ENCODE data around the gene IHH. TPM values are rescaled to one million over a fixed set of nuclear protein-coding genes. Genes with fewer than 3 reads are reported as not detected.

IHH gene
- total and polyA plus RNA-seq, 3 donors from 2014 or later, result 0.19 to 1.1 (median 0.39) TPM

GRCh38 chr2:219022616-219023015 is 38.1 kb downstream of the IHH start:
- Histone ChIP-seq H3K36me3 (ENCODE audit: low read depth, missing control alignments) (no peaks in the 10 kb centered on the region), H3K9me3 (no peaks in the 10 kb centered on the region), H3K27ac (no peak overlapping the region), H3K4me1 (no peaks in the 10 kb centered on the region), H3K27me3 (no peaks in the 10 kb centered on the region), H3K4me3 (no peak overlapping the region)
- DNase-seq, result no peak
- no peak for TF ChIP-seq CTCF (IDR thresholded peaks at IDR 0.05)
- no peak for TF ChIP-seq POLR2A (IDR thresholded peaks at IDR 0.05)
- 90 to 95% methylated on average over 5 of the region's 5 CpGs for WGBS, 2 donors
- intact Hi-C loops (cut with DNase I; ENCODE audit: low total_unique reads), result no loop called here

DNA sequence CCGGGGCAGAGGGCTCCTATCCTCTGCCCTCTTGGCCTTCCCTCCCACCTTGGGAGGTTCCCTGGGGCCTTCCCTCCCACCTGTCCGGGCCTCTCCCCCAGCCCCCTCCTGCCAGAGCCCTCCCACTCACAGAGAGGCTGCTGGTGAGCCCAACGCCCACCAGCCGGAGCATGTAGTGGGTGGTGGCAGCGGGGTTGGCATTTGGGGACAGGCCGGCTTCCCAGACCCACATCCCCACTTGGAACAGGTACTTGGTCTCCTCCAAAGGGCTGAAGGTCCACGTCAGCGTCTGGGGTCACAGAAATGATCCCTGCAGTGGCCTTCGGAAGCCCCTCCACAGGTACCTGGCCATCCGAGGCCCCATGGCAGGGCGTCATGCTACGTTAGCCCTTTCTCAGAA is 38.7 kb downstream of the IHH start:
- Histone ChIP-seq H3K36me3 (ENCODE audit: low read depth, missing control alignments) (no peaks in the 10 kb centered on the region), H3K27me3 (no peaks in the 10 kb centered on the region), H3K9me3 (no peaks in the 10 kb centered on the region), H3K4me3 (no peak overlapping the region), H3K4me1 (no peaks in the 10 kb centered on the region), H3K27ac (no peak overlapping the region)
- no peak for TF ChIP-seq POLR2A (IDR thresholded peaks at IDR 0.05)
- no peak for TF ChIP-seq CTCF (IDR thresholded peaks at IDR 0.05)
- no peak for DNase-seq
- 88 to 92% methylated on average over 11 to 12 of the region's 12 CpGs for WGBS, 2 donors
- intact Hi-C loops (cut with DNase I; ENCODE audit: low total_unique reads), result no loop called here

GRCh38 chr2:219021591-219021990 is 39.1 kb downstream of the IHH start:
- Histone ChIP-seq H3K36me3 (ENCODE audit: low read depth, missing control alignments) (no peaks in the 10 kb centered on the region), H3K27ac (no peak overlapping the region), H3K4me1 (no peaks in the 10 kb centered on the region), H3K4me3 (no peak overlapping the region), H3K27me3 (no peaks in the 10 kb centered on the region), H3K9me3 (no peaks in the 10 kb centered on the region)
- intact Hi-C loops (cut with DNase I; ENCODE audit: low total_unique reads), result no loop called here
- WGBS, 2 donors, result 84 to 91% methylated on average over 9 of the region's 9 CpGs
- TF ChIP-seq CTCF (IDR thresholded peaks at IDR 0.05), result no peak
- TF ChIP-seq POLR2A (IDR thresholded peaks at IDR 0.05), result no peak
- DNase-seq, result no peak

DNA sequence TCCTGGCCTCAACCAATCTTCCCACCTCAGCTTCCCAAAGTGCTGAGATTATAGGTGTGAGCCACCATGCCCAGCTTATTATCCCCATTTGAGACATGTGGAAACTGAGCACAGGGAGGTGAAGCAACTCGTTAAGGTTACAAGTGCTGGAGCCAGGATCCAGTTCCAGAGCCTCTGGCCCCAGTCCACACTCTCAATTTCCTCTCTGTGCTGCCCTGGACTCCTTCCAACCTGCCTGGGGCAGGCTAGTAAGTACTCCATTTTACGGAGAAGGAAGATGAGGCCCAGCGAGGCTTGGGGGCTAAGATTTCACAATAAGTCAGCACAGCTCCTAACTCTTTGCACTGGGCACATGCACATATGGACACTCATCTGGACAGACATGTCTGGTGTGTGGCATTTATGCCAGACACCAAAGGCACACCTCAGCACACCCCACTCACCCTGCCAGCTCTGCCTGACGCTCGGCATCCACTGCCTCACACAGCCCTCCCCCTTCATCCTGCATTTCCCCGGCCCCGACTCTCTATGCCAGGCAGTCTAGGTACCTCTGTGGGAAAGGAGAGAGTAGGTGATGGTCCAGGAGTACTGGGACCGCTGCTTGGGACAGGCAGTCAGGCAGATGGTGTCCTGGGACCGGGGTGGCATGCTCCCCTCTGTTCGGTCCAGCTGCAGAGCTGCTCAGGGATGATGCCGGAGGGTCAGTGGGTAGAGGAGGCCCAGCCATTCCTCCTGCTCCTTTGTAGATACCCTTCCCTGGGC is 39.9 kb downstream of the IHH start:
- TF ChIP-seq CTCF (IDR thresholded peaks at IDR 0.05) (no peak), POLR2A (IDR thresholded peaks at IDR 0.05) (no peak)

GRCh38 chr2:219019436-219019835 is 41.3 kb downstream of the IHH start:
- no peaks in the 10 kb centered on the region for H3K36me3 ChIP-seq (ENCODE audit: low read depth, missing control alignments)
- intact Hi-C loops (cut with DNase I; ENCODE audit: low total_unique reads), result no loop called here
- DNase-seq, result no peak
- H3K4me1 ChIP-seq, result no peaks in the 10 kb centered on the region
- H3K27me3 ChIP-seq, result no peaks in the 10 kb centered on the region
- no peak overlapping the region for H3K4me3 ChIP-seq
- no peaks in the 10 kb centered on the region for H3K9me3 ChIP-seq
- WGBS, 2 donors, result 85% methylated on average over 6 of the region's 6 CpGs; no CpG with 5 or more reads in 1 of the 2 donors
- TF ChIP-seq POLR2A (IDR thresholded peaks at IDR 0.05) (no peak), CTCF (IDR thresholded peaks at IDR 0.05) (no peak)
- H3K27ac ChIP-seq, result no peak overlapping the region

More for the DNA sequence above, 39.9 kb downstream of the IHH start:
- Histone ChIP-seq H3K27ac (no peak overlapping the region), H3K9me3 (no peaks in the 10 kb centered on the region), H3K36me3 (ENCODE audit: low read depth, missing control alignments) (no peaks in the 10 kb centered on the region), H3K4me1 (no peaks in the 10 kb centered on the region), H3K27me3 (no peaks in the 10 kb centered on the region), H3K4me3 (no peak overlapping the region)
- 82 to 100% methylated on average over 1 to 11 of the region's 11 CpGs for WGBS, 2 donors
- DNase-seq, result no peak
- intact Hi-C loops (cut with DNase I; ENCODE audit: low total_unique reads), result no loop called here
